Ectodermal cell (in vitro differentiated cells): ENCODE measurements around the gene RNF222.
"Not testable (repeated sequence)": the region's sequence is repeated elsewhere in the genome, so short reads cannot be mapped to it uniquely, and the experiment has no call there.

Experiments
- H3K27ac ChIP-seq: 2 replicates; pipeline ENCODE4 v1.7.0; 2013; ENCODE audit warnings: mild to moderate bottlenecking, low read depth, low read length; ENCODE audit not compliant: insufficient read depth, poor library complexity, severe bottlenecking
- H3K27me3 ChIP-seq: 2 replicates; pipeline ENCODE4 v1.7.0; 2013; ENCODE audit warnings: mild to moderate bottlenecking, low read length; ENCODE audit not compliant: insufficient read depth, control insufficient read depth, poor library complexity, severe bottlenecking
- H3K36me3 ChIP-seq: one replicate; pipeline ENCODE4 v1.7.0; 2013; ENCODE audit warnings: low read length; ENCODE audit not compliant: control insufficient read depth, insufficient read depth
- H3K4me1 ChIP-seq: one replicate; pipeline ENCODE4 v1.7.0; 2013; ENCODE audit warnings: low read length; ENCODE audit not compliant: control insufficient read depth, insufficient read depth
- H3K4me3 ChIP-seq: 2 replicates; pipeline ENCODE4 v1.7.0; 2013; ENCODE audit warnings: low read depth, low read length, control low read depth; ENCODE audit not compliant: insufficient read depth
- H3K9me3 ChIP-seq: 2 replicates; pipeline ENCODE4 v1.7.0; 2013; ENCODE audit warnings: mild to moderate bottlenecking, low read length, moderate library complexity; ENCODE audit not compliant: control insufficient read depth
- WGBS, 2 experiments: methylation state at CpG; one replicate each; pipeline ENCODE4 v1.1.7; 2013; ENCODE audit warnings: missing lambda C conversion rate in 2 of 2; 5-methylcytosine and 5-hydroxymethylcytosine counted together

The RNF222 gene

GRCh38 chr17:8382880-8383142 lies 14.8 kb downstream of the RNF222 start:
- Histone ChIP-seq H3K9me3 (no peaks in the 10 kb centered on the region), H3K27ac (peak overlapping the region; percentile 91), H3K27me3 (no peaks in the 10 kb centered on the region), H3K4me3 (peak overlapping the region; percentile 93), H3K36me3 (peaks cover 29% of the 10 kb centered on the region), H3K4me1 (peaks cover 4% of the 10 kb centered on the region)
- 0% methylated on average over 15 of the region's 15 CpGs for WGBS, 2 experiments

GRCh38 chr17:8382052-8382879 lies 15.4 kb downstream of the RNF222 start:
- peaks cover 35% of the 10 kb centered on the region for H3K36me3 ChIP-seq
- H3K4me1 ChIP-seq, result peaks cover 4% of the 10 kb centered on the region
- no peaks in the 10 kb centered on the region for H3K27me3 ChIP-seq
- no peaks in the 10 kb centered on the region for H3K9me3 ChIP-seq
- H3K27ac ChIP-seq, result peak overlapping the region; percentile 91
- peak overlapping the region; percentile 93 for H3K4me3 ChIP-seq
- WGBS, 2 experiments, result 18 to 22% methylated on average over 27 of the region's 27 CpGs

GRCh38 chr17:8380049-8380448 lies 17.6 kb downstream of the RNF222 start:
- peaks cover 9% of the 10 kb centered on the region for H3K4me1 ChIP-seq
- H3K36me3 ChIP-seq, result peaks cover 38% of the 10 kb centered on the region
- H3K9me3 ChIP-seq, result no peaks in the 10 kb centered on the region
- H3K27ac ChIP-seq, result no peak overlapping the region
- H3K27me3 ChIP-seq, result no peaks in the 10 kb centered on the region
- H3K4me3 ChIP-seq, result no peak overlapping the region
- 94 to 96% methylated on average over 3 of the region's 3 CpGs for WGBS, 2 experiments

GRCh38 chr17:8378117-8378516 lies 19.5 kb downstream of the RNF222 start:
- not testable (repeated sequence) for H3K4me1 ChIP-seq, H3K4me3 ChIP-seq, H3K27ac ChIP-seq, H3K9me3 ChIP-seq, H3K27me3 ChIP-seq
- H3K36me3 ChIP-seq, result peaks cover 38% of the 10 kb centered on the region
- 93 to 95% methylated on average over 8 of the region's 8 CpGs for WGBS, 2 experiments

- WGBS, 2 experiments, result 91 to 98% methylated on average over 4 of the region's 4 CpGs
- Histone ChIP-seq H3K36me3 (peaks cover 38% of the 10 kb centered on the region), H3K4me3 (no peak overlapping the region), H3K27ac (no peak overlapping the region), H3K4me1 (peaks cover 9% of the 10 kb centered on the region), H3K27me3 (no peaks in the 10 kb centered on the region), H3K9me3 (no peaks in the 10 kb centered on the region)
Observed at GRCh38 chr17:8377422-8377821, 20.2 kb downstream of the RNF222 start.

GRCh38 chr17:8376271-8377067 lies 21.2 kb downstream of the RNF222 start, which contains the start of gene KRABD2:
Gene KRABD2, minus strand, starts transcription at chr17:8376704.
- Histone ChIP-seq H3K27ac (peak within 1 kb of the TSS; percentile 89), H3K4me3 (peak within 1 kb of the TSS; percentile 75), H3K36me3 (peaks cover 39% of the 10 kb centered on the region), H3K4me1 (peaks cover 9% of the 10 kb centered on the region), H3K27me3 (no peaks in the 10 kb centered on the region), H3K9me3 (no peaks in the 10 kb centered on the region)
- WGBS, 2 experiments, result 13 to 14% methylated on average over 41 of the region's 41 CpGs

GRCh38 chr17:8375738-8376259 lies 21.8 kb downstream of the RNF222 start:
- Histone ChIP-seq H3K4me3 (peak overlapping the region; percentile 75), H3K4me1 (peaks cover 6% of the 10 kb centered on the region), H3K27ac (peak overlapping the region; percentile 89), H3K9me3 (no peaks in the 10 kb centered on the region), H3K36me3 (peaks cover 38% of the 10 kb centered on the region), H3K27me3 (no peaks in the 10 kb centered on the region)
- 82 to 85% methylated on average over 18 of the region's 18 CpGs for WGBS, 2 experiments

- H3K27ac ChIP-seq, H3K27me3 ChIP-seq, H3K9me3 ChIP-seq, H3K4me3 ChIP-seq, H3K4me1 ChIP-seq: not testable (repeated sequence)
- 97 to 98% methylated on average over 24 to 26 of the region's 26 CpGs for WGBS, 2 experiments
- H3K36me3 ChIP-seq, result peaks cover 27% of the 10 kb centered on the region
Observed at GRCh38 chr17:8373856-8374255, 23.8 kb downstream of the RNF222 start.

GRCh38 chr17:8372422-8372821 lies 25.2 kb downstream of the RNF222 start:
- Histone ChIP-seq H3K27ac (no peak overlapping the region), H3K4me3 (no peak overlapping the region), H3K4me1 (peaks cover 6% of the 10 kb centered on the region), H3K36me3 (peaks cover 26% of the 10 kb centered on the region), H3K9me3 (no peaks in the 10 kb centered on the region), H3K27me3 (no peaks in the 10 kb centered on the region)
- WGBS, 2 experiments, result 93 to 94% methylated on average over 7 of the region's 7 CpGs

GRCh38 chr17:8371786-8372185 lies 25.8 kb downstream of the RNF222 start:
- Histone ChIP-seq H3K4me1 (peaks cover 6% of the 10 kb centered on the region), H3K27ac (no peak overlapping the region), H3K4me3 (no peak overlapping the region), H3K9me3 (no peaks in the 10 kb centered on the region), H3K27me3 (no peaks in the 10 kb centered on the region), H3K36me3 (peaks cover 22% of the 10 kb centered on the region)
- 90 to 94% methylated on average over 4 of the region's 4 CpGs for WGBS, 2 experiments
